K562 (cell line): ENCODE measurements around the gene DIRAS3. TPM values are rescaled to one million over a fixed set of nuclear protein-coding genes. Genes with fewer than 3 reads are reported as not detected.

Source experiments
- ATF7 ChIP-seq: fragments of 450-650 bp; IDR thresholded peaks from 2 replicates; pipeline ENCODE4 v1.7.1; 2014; ENCODE audit warnings: mild to moderate bottlenecking, moderate library complexity
- ERF ChIP-seq: fragments of 450-650 bp; formaldehyde crosslinking; IDR thresholded peaks from 2 replicates; pipeline ENCODE4 v1.4.0; 2020; ENCODE audit warnings: mild to moderate bottlenecking, mixed read lengths
- ESRRB ChIP-seq: fragments of 250-450 bp; sonication (Bioruptor Pico); IDR thresholded peaks from 2 replicates; pipeline ENCODE4 v1.5.0; 2020; ENCODE audit warnings: mild to moderate bottlenecking, moderate library complexity, borderline replicate concordance
- NR2C2 ChIP-seq, 2 experiments: fragments of 200-800 bp in 1 of 2; sonication (Bioruptor generic) in 1 of 2; sonication (generic) in 1 of 2; formaldehyde crosslinking in 1 of 2; IDR thresholded peaks; 2 replicates each; pipeline versions ENCODE4 v1.6.1 to v1.8.0; 2016 to 2022; ENCODE audit warnings: mild to moderate bottlenecking in 1 of 2, missing compliant biosample characterization in 1 of 2, missing genetic modification characterization in 1 of 2, missing genetic modification reagents in 1 of 2
- RBM15 ChIP-seq: fragments of 200-400 bp; formaldehyde crosslinking; IDR thresholded peaks from 2 replicates; pipeline ENCODE4 v1.6.1; 2018; ENCODE audit warnings: mild to moderate bottlenecking, low read length, moderate library complexity; ENCODE audit not compliant: insufficient read depth
- RBM39 ChIP-seq: fragments of 200-400 bp; formaldehyde crosslinking; optimal IDR thresholded peaks from 2 replicates; pipeline ENCODE3; 2018; ENCODE audit warnings: low read depth, low read length
- XRCC4 ChIP-seq: IDR thresholded peaks from one replicate; pipeline ENCODE4 v1.6.1; 2011; ENCODE audit not compliant: insufficient read depth, insufficient read length; ENCODE audit errors: extremely low read depth
- ZBTB40 ChIP-seq, 2 experiments: fragments of 450-650 bp in 1 of 2; sonication (generic) in 1 of 2; formaldehyde crosslinking in 1 of 2; IDR thresholded peaks; 2 replicates each; pipeline versions ENCODE4 v1.7.1 to v1.9.0; 2016 to 2022; ENCODE audit warnings: inconsistent platforms in 1 of 2, mild to moderate bottlenecking in 1 of 2, missing genetic modification reagents in 1 of 2
- ZNF140 ChIP-seq: fragments of 250-450 bp; sonication (Bioruptor Pico); IDR thresholded peaks from 2 replicates; pipeline ENCODE4 v1.8.0; 2021; ENCODE audit warnings: moderate library complexity, mild to moderate bottlenecking, inconsistent platforms
- polyA plus RNA-seq, 8 experiments: library from polyadenylated mRNA; depleted of rRNA in 4 of 8; stranded (reverse) in 5 of 8; unstranded in 3 of 8; fragments of >200 nt; fragmentation: Nextera tagmentation in 2 of 8; fragmentation: Illumina TruSeq in 1 of 8; extraction: Ambion mirVana in 2 of 8; extraction: Trizol in 1 of 8; gene quantifications; 2 replicates each; pipeline versions ENCODE4 v1.2.1 to v1.2.3, GENCODE V29; 2011 to 2014; ENCODE audit warnings: inconsistent platforms in 1 of 8, missing spikeins in 1 of 8
- total RNA-seq, 7 experiments: library from RNA; depleted of rRNA in 6 of 7; stranded (reverse); fragments of >200 nt in 6 of 7; fragmentation: Illumina TruSeq in 2 of 7; extraction: Trizol in 2 of 7; gene quantifications; 2 replicates each; pipeline versions ENCODE4 v1.2.1 to v1.2.3, GENCODE V29; 2011 to 2021; ENCODE audit warnings: low replicate concordance in 1 of 7

The DIRAS3 gene
- total and polyA plus RNA-seq, 9 of the 15 experiments (the other 6 are each of a cell fraction or from before 2014, with no cell fraction given) = 7.9 to 96.1 (median 41.7) TPM

DNA sequence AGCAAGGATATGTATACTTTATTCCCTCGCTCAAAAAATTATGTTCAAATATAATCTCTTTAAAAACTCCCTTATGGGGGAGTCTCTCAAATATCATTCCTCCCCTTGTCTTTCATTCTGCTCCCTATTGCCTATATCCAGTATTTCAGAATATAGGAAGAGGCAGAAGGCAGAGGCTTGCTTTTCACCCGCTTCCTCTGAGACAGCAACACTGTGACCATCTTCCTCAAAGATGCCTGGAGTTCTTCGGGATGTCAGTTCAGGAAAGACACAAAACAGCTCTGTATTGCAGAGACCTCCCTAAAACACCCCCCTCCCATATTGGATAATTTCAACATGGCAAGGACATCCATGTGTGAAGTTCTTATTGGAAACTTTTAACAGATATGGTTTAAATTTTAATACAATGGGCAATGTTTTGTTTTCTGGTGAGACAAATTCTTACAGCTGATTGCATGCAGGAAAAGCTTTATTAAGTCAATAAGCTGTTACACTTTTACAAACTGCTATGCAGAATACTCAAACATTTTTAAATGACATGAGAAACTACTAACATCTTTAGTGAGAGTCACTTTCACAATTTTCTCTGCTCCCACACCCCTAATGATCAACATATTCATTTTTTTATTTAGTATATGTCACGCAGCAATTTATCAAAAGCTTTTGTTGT, 4.8 kb downstream of the DIRAS3 start (continued):
- no peak for TF ChIP-seq ZNF140 (CRISPR knock-in tag)
- peak; percentile 57; the same call in 1 of the 2 replicates for TF ChIP-seq ERF (CRISPR knock-in tag)
- no peak for TF ChIP-seq RBM15
- no peak for TF ChIP-seq ATF7
- no peak for TF ChIP-seq RBM39
- no peak for TF ChIP-seq ESRRB (CRISPR knock-in tag)
- TF ChIP-seq XRCC4 = no peak
- TF ChIP-seq ZBTB40 (IDR thresholded peaks at IDR 0.05) = peak; percentile 53; the same call in 1 of the 2 replicates
- peak; percentile 52; the same call in 1 of the 2 replicates for TF ChIP-seq ZBTB40 (CRISPR knock-in tag; IDR thresholded peaks at IDR 0.05)
- no peak for TF ChIP-seq NR2C2 (CRISPR knock-in tag; IDR thresholded peaks at IDR 0.05)
- 0 out of 2 replicates have a peak, but pooled peaks have one; percentile 10 for TF ChIP-seq NR2C2 (tag; IDR thresholded peaks at IDR 0.05)
